ENCODE measurements around the gene CD200R1.

DNA sequence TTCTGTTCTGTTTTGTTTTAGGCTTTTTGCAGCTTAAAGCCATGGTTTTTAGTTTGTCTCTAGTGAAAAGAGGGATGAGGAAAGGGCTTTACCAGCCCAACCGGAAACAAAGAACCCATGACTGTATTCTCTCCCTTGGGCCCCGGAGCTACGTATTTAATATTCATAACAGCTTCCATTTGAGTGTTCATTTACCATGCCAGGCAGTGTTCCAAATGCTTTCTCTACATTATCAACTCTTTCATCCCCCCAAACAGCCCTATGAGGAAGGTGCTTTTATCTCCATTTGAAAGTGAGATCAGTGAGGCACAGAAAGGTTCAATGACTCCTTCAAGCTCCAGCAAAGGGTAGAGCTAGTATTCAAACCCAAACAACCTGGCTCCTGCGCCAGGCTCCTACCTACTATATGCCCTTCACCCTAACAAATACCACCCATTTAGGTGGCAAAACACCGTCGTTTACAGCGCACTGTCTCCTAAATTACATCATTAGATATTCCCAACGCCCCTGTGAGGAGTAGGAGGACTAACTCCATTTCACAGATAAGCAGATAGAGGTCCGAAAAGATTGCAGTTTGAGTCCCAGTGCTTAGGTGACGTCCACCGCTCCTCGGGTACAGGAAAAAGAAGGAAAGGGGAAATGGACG lies 43.8 kb upstream of the CD200R1 start:
- TF ChIP-seq, protein P1, sequence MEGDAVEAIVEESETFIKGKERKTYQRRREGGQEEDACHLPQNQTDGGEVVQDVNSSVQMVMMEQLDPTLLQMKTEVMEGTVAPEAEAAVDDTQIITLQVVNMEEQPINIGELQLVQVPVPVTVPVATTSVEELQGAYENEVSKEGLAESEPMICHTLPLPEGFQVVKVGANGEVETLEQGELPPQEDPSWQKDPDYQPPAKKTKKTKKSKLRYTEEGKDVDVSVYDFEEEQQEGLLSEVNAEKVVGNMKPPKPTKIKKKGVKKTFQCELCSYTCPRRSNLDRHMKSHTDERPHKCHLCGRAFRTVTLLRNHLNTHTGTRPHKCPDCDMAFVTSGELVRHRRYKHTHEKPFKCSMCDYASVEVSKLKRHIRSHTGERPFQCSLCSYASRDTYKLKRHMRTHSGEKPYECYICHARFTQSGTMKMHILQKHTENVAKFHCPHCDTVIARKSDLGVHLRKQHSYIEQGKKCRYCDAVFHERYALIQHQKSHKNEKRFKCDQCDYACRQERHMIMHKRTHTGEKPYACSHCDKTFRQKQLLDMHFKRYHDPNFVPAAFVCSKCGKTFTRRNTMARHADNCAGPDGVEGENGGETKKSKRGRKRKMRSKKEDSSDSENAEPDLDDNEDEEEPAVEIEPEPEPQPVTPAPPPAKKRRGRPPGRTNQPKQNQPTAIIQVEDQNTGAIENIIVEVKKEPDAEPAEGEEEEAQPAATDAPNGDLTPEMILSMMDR (IDR thresholded peaks at IDR 0.05): no peak
- TF ChIP-seq POLR2AphosphoS5 (IDR thresholded peaks at IDR 0.05) (no peak), POLR2A (IDR thresholded peaks at IDR 0.05) (no peak)

Measured in prostate gland (tissue), 2 donors.